ENCODE measurements around the gene MMAB.

The MMAB gene

DNA sequence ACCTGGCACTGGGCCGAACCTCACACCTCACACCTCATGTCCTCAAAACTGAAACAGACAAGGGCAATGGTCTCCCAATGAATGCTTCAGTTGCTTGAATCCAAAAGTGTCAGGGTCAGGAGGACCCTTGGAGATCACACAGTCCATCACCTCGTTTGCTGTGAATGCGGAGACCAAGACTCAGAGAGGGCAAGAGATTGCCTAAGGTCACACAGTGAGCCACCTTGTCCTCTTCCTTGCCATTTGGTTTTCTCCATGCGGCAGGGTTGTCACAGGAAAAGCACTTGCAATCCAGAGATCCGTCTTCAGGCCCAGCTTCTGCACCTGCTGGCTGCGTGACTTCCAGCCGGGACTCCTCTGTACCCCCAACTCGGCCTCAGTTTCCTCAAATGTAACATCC is 28.3 kb upstream of the MMAB start:
- TF ChIP-seq CTCF (IDR thresholded peaks at IDR 0.05; ENCODE audit: extremely low read depth, missing control alignments): no peak
- DNase-seq (ENCODE audit: low spot score): no peak

GRCh38 chr12:109600995-109601394 is 27.7 kb upstream of the MMAB start:
- no peak for TF ChIP-seq CTCF (IDR thresholded peaks at IDR 0.05; ENCODE audit: extremely low read depth, missing control alignments)
- no peak for DNase-seq (ENCODE audit: low spot score)

- no peak for DNase-seq (ENCODE audit: low spot score)
- TF ChIP-seq CTCF (IDR thresholded peaks at IDR 0.05; ENCODE audit: extremely low read depth, missing control alignments): no peak
These were observed 27.2 kb upstream of the MMAB start for GRCh38 chr12:109600481-109600880.

DNA sequence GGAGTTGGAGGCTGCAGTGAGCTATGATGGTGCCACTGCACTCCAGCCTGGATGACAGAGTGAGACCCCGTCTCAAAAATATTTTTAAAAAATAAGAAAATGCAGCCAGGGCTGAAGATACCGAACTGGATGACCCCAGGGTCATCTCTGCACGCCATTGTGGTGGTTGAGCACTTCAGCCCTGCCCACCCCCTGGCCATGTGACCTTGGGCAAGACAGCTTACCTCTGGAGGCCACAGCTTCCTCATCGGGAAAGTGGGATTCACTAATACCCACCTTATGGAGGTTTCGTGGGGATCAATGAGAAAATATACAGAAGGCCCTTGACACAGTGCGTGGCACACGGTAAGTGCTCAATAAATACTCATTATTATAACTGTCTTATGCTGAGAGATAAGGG is 25.8 kb upstream of the MMAB start:
- DNase-seq (ENCODE audit: low spot score): no peak
- no peak for TF ChIP-seq CTCF (IDR thresholded peaks at IDR 0.05; ENCODE audit: extremely low read depth, missing control alignments)

- no peak for TF ChIP-seq CTCF (IDR thresholded peaks at IDR 0.05; ENCODE audit: extremely low read depth, missing control alignments)
- no peak for DNase-seq (ENCODE audit: low spot score)
These were observed 25.1 kb upstream of the MMAB start for GRCh38 chr12:109598428-109598854.

- peak; percentile 92 for TF ChIP-seq CTCF (IDR thresholded peaks at IDR 0.05; ENCODE audit: extremely low read depth, missing control alignments)
- peak; percentile 86 for DNase-seq (ENCODE audit: low spot score)
These were observed 24.6 kb upstream of the MMAB start for GRCh38 chr12:109597795-109598427.

DNA sequence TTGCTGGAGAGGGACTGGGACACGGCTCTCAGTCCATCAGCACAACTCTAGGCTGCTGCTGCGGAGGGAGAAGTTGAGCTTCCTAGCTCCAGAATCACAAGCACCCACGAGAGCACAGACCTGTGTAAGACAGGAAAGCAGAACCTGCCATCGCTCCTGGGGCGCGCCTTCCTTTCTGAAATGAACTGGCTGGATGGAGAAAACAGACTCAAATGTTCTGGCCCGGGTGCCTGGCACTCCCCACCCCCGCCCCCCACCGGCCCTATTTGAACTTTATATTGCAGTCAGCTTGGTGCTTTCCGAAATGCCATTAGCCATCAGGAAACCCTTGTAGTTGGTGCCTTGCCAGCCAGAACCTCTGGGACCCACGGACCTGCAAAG is 24.1 kb upstream of the MMAB start:
- DNase-seq (ENCODE audit: low spot score): no peak
- TF ChIP-seq CTCF (IDR thresholded peaks at IDR 0.05; ENCODE audit: extremely low read depth, missing control alignments): no peak
